HG02852 (cell line): Measurements from ENCODE around the gene KHSRP.

Source experiments
- ATAC-seq: cut with Tn5 transposase; IDR thresholded peaks from one replicate; pipeline ENCODE4 v1.9.1; 2021; ENCODE audit warnings: mild to moderate bottlenecking, moderate library complexity; ENCODE audit not compliant: unreplicated experiment

The KHSRP gene

DNA sequence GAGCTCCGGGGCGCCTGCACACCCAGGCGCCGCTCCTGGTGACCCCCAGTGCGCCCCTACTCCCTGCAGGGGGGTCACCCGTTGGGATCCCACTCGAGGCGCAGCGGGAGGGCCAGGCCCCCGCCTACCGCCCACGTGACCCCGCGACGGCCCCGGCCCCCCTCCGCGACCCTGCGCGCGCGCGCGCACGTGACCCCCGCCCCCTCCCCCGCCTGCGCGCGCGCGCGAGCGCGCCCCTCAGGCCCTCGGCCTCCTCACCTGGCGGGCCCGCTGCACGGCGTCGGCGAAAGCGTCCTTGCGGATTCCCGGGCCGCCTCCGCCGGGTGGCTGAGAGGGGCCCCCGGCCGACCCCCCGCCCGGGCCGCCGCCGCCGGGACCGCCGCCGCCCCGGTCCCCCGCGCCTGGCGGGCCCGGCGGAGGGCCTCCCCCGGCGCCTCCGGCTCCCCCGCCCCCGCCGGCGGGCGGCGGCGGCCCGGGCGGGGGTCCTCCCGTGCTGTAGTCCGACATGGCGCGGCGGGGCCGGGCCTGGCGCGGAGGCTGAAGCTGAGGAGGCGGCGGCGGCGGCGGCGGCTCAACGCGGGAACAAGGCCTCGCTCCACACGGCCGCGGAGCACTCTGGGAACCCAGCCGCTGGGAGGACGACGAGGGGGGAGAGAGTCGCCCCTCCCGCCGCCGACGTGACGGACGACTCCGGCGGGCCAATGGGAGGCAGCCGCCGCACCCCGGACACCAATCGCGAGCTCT, at the start of gene KHSRP:
TSS of gene KHSRP (minus strand) at position 617 of the 744 bp plus-strand sequence. CDS start at position 507, 110 bp downstream.
- no peak for ATAC-seq

DNA sequence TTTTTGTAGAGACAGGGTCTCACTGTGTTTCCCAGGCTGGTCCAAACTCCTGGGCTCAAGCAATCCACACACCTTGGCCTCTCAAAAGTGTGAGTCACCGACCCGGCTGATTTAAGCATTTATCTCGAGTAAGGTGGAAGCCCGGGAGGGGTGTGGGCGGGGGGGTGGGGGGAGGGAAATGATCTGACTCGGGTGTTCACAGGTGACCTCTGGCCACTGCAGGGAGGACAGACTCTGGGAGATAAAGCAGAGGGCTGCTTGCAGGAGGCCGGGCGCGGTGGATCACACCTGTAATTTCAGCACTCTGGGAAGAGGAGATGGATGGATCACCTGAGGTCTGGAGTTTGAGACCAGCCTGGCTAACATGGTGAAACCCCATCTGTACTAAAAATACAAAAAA, 49.0 kb upstream of the KHSRP start:
- no peak for ATAC-seq

- no peak for ATAC-seq
Measured at GRCh38 chr19:6472713-6473112, 48.1 kb upstream of the KHSRP start.

DNA sequence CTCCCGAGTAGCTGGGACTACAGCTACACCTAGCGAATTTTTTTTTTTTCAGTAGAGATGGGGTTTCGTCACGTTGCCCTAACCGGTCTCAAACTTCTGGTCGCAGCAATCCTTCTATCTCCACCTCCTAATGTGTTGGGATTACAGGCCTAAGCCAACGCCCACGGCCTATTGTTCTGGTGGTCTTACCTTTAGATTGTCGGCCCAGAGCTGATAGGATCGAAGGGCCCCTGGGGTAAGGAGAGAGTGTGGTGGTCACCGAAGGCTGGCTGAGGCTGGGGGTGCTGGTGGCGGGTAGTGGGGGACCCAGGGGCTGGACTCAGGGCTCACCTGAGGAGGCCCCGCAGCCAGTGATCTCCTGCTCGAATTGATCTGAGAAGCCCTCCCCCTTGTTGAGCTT, 46.5 kb upstream of the KHSRP start:
- ATAC-seq, result no peak

- ATAC-seq, result no peak
Measured at GRCh38 chr19:6470173-6470572, 45.6 kb upstream of the KHSRP start.

GRCh38 chr19:6467384-6467783, 42.8 kb upstream of the KHSRP start:
- no peak for ATAC-seq

DNA sequence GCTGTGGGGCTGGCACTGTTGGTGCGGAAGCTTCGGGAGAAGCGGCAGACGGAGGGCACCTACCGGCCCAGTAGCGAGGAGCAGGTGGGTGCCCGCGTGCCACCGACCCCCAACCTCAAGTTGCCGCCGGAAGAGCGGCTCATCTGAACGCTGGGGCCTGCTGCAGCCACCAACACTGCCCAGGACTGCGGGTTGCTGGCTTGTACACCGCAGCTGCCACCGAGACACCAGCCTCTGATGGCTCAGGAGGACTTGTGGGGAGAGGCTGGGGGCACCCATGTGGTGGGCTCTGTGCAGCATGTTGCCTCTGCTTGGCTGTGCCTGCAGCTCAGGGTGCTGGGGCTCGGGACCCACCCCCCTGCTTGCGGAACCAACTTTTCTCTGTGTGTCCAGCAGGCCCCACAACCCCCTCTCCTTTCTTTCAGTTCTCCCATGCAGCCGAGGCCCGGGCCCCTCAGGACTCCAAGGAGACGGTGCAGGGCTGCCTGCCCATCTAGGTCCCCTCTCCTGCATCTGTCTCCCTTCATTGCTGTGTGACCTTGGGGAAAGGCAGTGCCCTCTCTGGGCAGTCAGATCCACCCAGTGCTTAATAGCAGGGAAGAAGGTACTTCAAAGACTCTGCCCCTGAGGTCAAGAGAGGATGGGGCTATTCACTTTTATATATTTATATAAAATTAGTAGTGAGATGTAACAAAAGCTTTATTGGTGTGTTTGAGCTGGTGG, 42.1 kb upstream of the KHSRP start:
- no peak for ATAC-seq

DNA sequence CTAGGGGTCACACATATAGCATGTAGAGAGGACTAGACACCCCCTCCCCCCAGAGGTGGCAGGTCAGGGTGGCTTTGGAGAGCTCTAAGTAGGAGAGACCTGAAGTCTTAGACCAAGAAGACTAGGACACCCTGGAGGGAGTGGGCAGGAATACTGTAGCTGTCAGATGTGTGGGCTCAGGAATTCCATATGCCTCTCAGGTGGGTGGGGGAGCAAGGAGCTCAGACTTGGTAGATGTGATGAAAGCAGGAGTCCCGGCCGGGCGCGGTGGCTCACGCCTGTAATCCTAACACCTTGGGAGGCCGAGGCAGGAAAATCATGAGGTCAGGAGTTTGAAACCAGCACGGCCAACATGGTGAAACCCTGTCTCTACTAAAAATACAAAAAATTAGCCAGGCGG, 41.1 kb upstream of the KHSRP start:
- no peak for ATAC-seq

GRCh38 chr19:6465006-6465405, 40.4 kb upstream of the KHSRP start:
- ATAC-seq, result no peak

- ATAC-seq, result no peak
Measured at GRCh38 chr19:6464070-6464873, 39.7 kb upstream of the KHSRP start, which contains the start of gene CRB3. TSS of gene CRB3 (plus strand) at chr19:6464271. CDS start at chr19:6464702, 431 bp downstream.

- peak; percentile 73 for ATAC-seq
Measured at GRCh38 chr19:6460099-6460884, 35.7 kb upstream of the KHSRP start.

- no peak for ATAC-seq
Measured at GRCh38 chr19:6459262-6460098, 34.9 kb upstream of the KHSRP start, which contains the start of gene SLC25A23. TSS of gene SLC25A23 (minus strand) at chr19:6459792. CDS start at chr19:6459628, 164 bp downstream.

DNA sequence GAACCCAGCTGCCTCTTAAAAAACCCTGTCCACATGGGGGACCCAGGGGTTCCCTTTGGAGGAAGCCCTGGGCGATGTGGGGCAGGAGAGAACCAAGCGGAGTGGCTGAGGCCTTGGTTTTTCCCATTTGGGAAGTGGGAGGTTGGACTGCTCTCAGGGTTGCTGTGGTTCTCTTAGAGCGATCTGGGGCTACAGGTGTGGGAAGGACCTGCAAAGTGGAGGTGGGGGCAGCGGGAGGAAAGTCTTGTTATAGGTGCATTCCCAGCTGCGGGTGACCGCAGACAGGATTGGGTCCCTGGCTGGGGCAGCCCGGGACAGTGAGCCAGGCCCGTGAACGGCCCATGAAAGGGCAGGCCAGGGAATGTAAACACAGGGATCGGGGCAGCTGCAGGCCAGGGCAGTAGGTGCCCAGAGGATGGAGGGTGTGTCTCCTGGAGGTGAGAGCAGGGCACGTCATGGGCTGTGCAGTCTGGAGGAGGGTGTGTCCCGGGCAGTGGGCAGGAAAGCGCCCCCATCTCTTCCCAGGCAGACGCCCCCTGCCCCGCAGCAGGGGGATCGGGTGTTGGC, 34.2 kb upstream of the KHSRP start:
- ATAC-seq, result no peak

GRCh38 chr19:6457958-6458694, 33.5 kb upstream of the KHSRP start:
- ATAC-seq, result no peak

DNA sequence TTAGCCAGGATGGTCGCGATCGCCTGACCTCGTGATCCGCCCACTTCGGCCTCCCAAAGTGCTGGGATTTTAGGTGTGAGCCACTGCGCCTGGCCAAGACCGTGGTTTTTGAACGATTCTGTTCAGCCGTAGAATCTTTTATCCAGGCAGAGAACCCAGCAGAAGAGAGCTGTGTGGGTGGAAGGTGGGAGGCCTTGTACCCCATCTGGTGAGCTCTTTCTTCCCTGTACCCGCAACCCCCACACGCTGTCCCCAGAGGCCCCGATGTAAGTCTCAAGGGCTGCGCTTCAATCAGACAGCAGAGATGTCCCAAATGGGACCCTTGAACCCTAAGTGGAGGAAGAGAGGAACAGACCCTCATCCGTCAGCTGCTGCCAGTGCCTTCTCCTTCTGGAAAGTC, 31.3 kb upstream of the KHSRP start:
- no peak for ATAC-seq

DNA sequence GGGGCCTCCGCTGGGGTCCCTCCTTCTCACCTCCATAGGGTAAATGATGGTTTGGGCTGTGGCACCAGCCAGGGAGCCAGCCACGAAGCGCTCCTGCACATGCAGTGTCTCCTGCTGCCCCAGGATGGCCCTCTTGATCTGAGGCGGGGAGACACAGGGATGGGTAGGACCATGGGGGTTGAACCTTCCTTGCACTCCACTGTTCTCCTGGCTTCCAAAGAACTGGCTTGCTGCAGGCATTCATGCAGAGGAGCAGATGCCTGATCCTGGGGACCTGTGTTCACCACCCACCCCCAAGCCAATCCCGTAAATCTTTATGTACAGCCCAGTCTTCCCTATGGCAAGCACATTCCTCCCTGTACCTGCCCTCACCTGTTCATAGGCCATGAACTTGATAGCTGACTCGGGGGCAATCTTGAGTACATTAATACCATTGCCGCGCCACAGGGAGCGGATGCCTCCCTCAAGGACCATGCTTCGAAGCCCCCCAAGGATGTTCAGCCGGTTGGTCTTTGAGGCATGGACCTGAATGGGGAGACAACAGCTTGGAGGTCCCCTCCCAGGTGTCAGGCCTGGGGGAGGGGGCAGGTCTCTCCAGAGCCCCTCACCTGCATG, 29.4 kb upstream of the KHSRP start:
- no peak for ATAC-seq

DNA sequence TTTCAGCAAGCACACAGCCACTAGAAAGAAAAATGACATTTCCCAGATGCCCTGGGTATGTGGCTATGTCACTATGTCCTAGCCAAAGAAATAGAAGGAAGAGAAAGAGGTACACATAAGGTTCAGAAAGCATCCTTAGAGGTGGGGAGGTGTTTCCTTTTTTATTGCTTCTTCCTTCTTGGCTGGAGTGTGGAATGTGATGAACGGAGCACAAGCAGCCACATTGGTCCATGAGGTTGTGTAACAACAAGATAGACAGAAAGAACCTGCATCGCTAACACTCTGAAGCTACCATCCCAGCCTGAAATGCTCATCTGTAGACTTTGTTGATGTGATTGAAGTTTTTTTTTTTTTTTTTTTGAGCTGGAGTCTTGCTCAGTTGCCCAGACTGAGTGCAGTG, 28.3 kb upstream of the KHSRP start:
- ATAC-seq, result no peak

- ATAC-seq, result no peak
Measured at GRCh38 chr19:6452223-6452614, 27.6 kb upstream of the KHSRP start.
